PFSK-1 (cell line): ENCODE results near the gene NPW.

ENCODE experiments used
- FOXP2 ChIP-seq: optimal IDR thresholded peaks from 2 replicates; pipeline ENCODE3; 2011; ENCODE audit warnings: borderline replicate concordance, control low read depth, inconsistent platforms; ENCODE audit not compliant: insufficient read depth; ENCODE audit errors: extremely low read length, extremely low read depth
- POLR2AphosphoS5 ChIP-seq: IDR thresholded peaks from 2 replicates; pipeline ENCODE4 v1.6.1; 2012; ENCODE audit warnings: low read depth, mild to moderate bottlenecking, control low read depth, low read length, moderate library complexity
- REST ChIP-seq, 2 experiments: IDR thresholded peaks; 2 replicates each; pipeline versions ENCODE4 v1.6.1 to v1.8.0; 2011 to 2012; ENCODE audit warnings: low read depth in 2 of 2, low read length in 2 of 2, control low read depth in 1 of 2, inconsistent platforms in 1 of 2, mild to moderate bottlenecking in 1 of 2, moderate library complexity in 1 of 2; ENCODE audit not compliant: insufficient read depth in 1 of 2
- SIN3A ChIP-seq: IDR thresholded peaks from 2 replicates; pipeline ENCODE4 v1.6.1; 2012; ENCODE audit warnings: mild to moderate bottlenecking, low read length, moderate library complexity, borderline replicate concordance; ENCODE audit not compliant: insufficient read depth
- TAF1 ChIP-seq: IDR thresholded peaks from 2 replicates; pipeline ENCODE4 v1.6.1; 2012; ENCODE audit warnings: low read length, control low read depth, borderline replicate concordance; ENCODE audit not compliant: insufficient read depth

Gene NPW

DNA sequence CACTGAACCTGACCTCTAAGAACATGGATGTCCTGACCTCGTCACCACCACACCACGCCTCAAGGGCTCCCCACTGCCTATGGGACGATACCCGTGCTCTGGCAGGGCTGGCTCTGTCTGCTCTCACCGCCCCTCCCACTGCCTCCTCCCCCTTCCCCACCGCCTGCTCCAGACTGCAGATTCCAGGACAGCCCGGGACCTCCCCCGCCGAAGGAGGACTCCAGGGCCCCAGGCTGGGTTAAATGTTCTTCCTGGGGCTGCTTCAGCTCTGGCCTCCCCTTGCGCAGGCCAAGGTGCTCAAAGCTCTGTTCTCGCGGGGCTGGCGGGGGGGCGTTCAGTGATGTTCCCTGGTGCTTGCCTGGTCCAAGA lies 3.1 kb downstream of the NPW start:
- TF ChIP-seq POLR2AphosphoS5, result no peak
- TF ChIP-seq SIN3A, result no peak; the same call in 1 of the 2 replicates
- no peak for TF ChIP-seq REST (IDR thresholded peaks at IDR 0.05; ENCODE audit: insufficient read depth in 1 of 2, low read depth in 2 of 2, low read length in 2 of 2)
- TF ChIP-seq TAF1, result no peak
- TF ChIP-seq FOXP2, result no peak

- TF ChIP-seq FOXP2 (no peak), POLR2AphosphoS5 (peak; percentile 76; the same call in 1 of the 2 replicates), TAF1 (0 out of 2 replicates have a peak, but pooled peaks have one; percentile 50)
Measured at GRCh38 chr16:2023092-2024031, 3.8 kb downstream of the NPW start.

DNA sequence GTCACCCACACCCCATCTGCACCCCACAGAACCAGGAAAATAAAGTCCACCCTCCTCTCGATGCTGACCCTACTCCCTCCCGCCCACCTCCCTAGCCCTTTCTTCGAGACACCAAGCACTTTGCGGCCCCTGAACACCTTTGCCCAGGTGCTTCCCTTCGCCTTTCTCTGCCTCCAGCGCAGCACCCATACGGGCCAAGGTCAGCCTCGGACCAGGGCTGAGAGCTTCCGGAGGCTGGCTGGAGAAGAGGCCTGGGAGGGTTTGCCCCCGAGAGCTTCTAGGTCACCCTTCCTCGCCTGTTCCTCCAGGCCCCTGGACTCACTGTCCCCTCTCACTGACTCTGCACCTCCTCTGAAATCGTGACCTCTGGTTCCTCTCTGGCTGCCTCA lies 4.4 kb downstream of the NPW start:
- TF ChIP-seq TAF1, result no peak
- TF ChIP-seq FOXP2, result no peak
- TF ChIP-seq SIN3A, result no peak
- TF ChIP-seq POLR2AphosphoS5, result no peak
- TF ChIP-seq REST (IDR thresholded peaks at IDR 0.05; ENCODE audit: insufficient read depth in 1 of 2, low read depth in 2 of 2, low read length in 2 of 2), result no peak

DNA sequence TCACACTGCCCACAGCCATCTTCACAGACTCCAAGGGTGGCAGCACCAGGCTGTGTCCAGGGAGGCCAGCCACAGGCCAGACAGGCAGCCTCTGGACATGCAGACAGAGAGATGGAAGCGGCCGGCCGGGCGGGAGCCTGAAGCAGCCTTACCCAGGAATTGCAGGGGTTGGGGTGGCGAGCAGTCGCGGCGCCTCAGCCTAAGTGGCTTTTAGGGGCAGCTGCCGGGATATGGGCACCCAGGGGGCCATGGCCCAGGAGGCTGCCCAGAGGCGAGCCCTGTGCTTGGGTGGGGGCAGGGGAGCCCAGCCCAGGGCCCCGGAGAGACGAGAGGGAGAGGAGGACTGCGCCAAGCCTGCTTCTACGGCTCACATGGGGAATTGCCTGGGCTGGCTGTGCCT lies 5.7 kb downstream of the NPW start:
- TF ChIP-seq TAF1 (no peak), SIN3A (no peak), FOXP2 (no peak), POLR2AphosphoS5 (no peak), REST (IDR thresholded peaks at IDR 0.05; ENCODE audit: insufficient read depth in 1 of 2, low read depth in 2 of 2, low read length in 2 of 2) (no peak)

DNA sequence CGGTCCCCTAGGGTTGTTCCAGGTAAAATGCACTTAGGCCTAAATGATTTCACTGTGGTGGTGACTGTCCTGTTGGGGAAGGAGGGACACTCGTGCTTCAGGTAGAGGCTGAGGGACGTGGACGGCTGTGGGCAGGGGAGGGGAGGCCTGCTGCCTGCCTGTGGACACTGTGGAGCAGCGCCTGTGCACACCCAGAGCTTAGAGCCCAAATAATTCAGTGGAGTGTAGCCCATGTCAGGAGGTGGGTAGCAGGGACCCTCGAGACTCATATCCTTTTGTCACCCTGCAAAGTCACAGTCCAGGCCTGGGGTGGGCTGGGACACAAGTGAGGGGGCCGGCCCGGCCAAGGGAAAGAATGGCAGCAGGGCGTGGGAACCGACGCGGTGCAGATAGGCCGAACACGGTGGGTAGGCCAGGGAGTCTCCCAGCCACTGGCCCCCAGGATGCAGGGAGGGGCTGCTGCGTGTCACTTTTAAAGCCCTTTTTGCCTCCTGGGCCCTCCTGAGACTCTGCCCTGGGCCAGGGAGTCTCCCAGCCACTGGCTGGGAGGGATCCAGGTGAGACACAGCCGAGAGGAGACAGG lies 6.4 kb downstream of the NPW start:
- TF ChIP-seq FOXP2 (no peak), SIN3A (no peak), TAF1 (no peak), POLR2AphosphoS5 (no peak), REST (IDR thresholded peaks at IDR 0.05; ENCODE audit: insufficient read depth in 1 of 2, low read depth in 2 of 2, low read length in 2 of 2) (no peak)
